Suppressor macrophage (primary cell): Measurements from ENCODE around the gene SEMA3E.
"Not testable (repeated sequence)": the region's sequence is repeated elsewhere in the genome, so short reads cannot be mapped to it uniquely, and the experiment has no call there.

Source experiments
- DNase-seq, 4 experiments: peaks; one replicate each; pipeline ENCODE4 v3.0.0-alpha.2; 2020 to 2022

Gene SEMA3E

GRCh38 chr7:83552556-83552955 lies 96.4 kb downstream of the SEMA3E start:
- DNase-seq: not testable (repeated sequence)

GRCh38 chr7:83550100-83550499 lies 98.8 kb downstream of the SEMA3E start:
- no peak for DNase-seq

GRCh38 chr7:83548250-83548649 lies 100.7 kb downstream of the SEMA3E start:
- DNase-seq: no peak

- DNase-seq: peak in 1 of 4 experiments; percentile 7
Observed at GRCh38 chr7:83547526-83547925, 101.4 kb downstream of the SEMA3E start.

- no peak for DNase-seq
Observed at GRCh38 chr7:83546586-83546985, 102.4 kb downstream of the SEMA3E start.

GRCh38 chr7:83541187-83541960 lies 107.6 kb downstream of the SEMA3E start:
- no peak for DNase-seq

- no peak for DNase-seq
Observed at GRCh38 chr7:83534488-83534887, 114.5 kb downstream of the SEMA3E start.

- DNase-seq: no peak
Observed at GRCh38 chr7:83532219-83532618, 116.7 kb downstream of the SEMA3E start.

- no peak for DNase-seq
Observed at GRCh38 chr7:83531766-83532165, 117.2 kb downstream of the SEMA3E start.

GRCh38 chr7:83528925-83529423 lies 120.0 kb downstream of the SEMA3E start:
- DNase-seq: no peak

- DNase-seq: no peak
Observed at GRCh38 chr7:83524277-83525075, 124.5 kb downstream of the SEMA3E start.

GRCh38 chr7:83520726-83521125 lies 128.2 kb downstream of the SEMA3E start:
- no peak for DNase-seq

GRCh38 chr7:83519240-83519639 lies 129.7 kb downstream of the SEMA3E start:
- DNase-seq: no peak

- DNase-seq: no peak
Observed at GRCh38 chr7:83517035-83517700, 131.8 kb downstream of the SEMA3E start.

- no peak for DNase-seq
Observed at GRCh38 chr7:83514977-83515376, 134.0 kb downstream of the SEMA3E start.

- no peak for DNase-seq
Observed at GRCh38 chr7:83509255-83510021, 139.5 kb downstream of the SEMA3E start.

GRCh38 chr7:83504330-83504729 lies 144.6 kb downstream of the SEMA3E start:
- no peak for DNase-seq

- DNase-seq: no peak
Observed at GRCh38 chr7:83502636-83503035, 146.3 kb downstream of the SEMA3E start.

- DNase-seq: no peak
Observed at GRCh38 chr7:83494683-83495082, 154.3 kb downstream of the SEMA3E start.

GRCh38 chr7:83492802-83493201 lies 156.1 kb downstream of the SEMA3E start:
- DNase-seq: no peak

GRCh38 chr7:83487801-83488200 lies 161.1 kb downstream of the SEMA3E start:
- DNase-seq: no peak

GRCh38 chr7:83486957-83487356 lies 162.0 kb downstream of the SEMA3E start:
- DNase-seq: no peak
